Natural killer cell (primary cell): ENCODE data around the gene PIGQ. TPM values are rescaled to one million over a fixed set of nuclear protein-coding genes. Genes with fewer than 3 reads are reported as not detected.

ENCODE experiments used
- ATAC-seq, 3 donors: fragments of 150-1000 bp in 2 of 3; fragments of 200-7000 bp in 1 of 3; cut with Tn5 transposase; 1 replicate in 1 of 3; 2 replicates in 2 of 3; pipeline ENCODE4 v1.10.0; 2021; ENCODE audit warnings: mild to moderate bottlenecking in 2 of 3, moderate library complexity in 2 of 3
- DNase-seq, 2 donors: peaks; one replicate each; pipeline versions ENCODE4 v3.0.0 to v3.0.0-alpha.2; 2013 to 2021; ENCODE audit warnings: mixed read lengths in 1 of 2
- H3K27ac ChIP-seq: one replicate; pipeline ENCODE4 v1.5.1; 2013; ENCODE audit warnings: mild to moderate bottlenecking, low read length
- H3K27me3 ChIP-seq: one replicate; pipeline ENCODE4 v1.6.1; 2013; ENCODE audit warnings: low read length; ENCODE audit not compliant: control insufficient read depth, insufficient read depth
- H3K36me3 ChIP-seq: one replicate; pipeline ENCODE4 v1.6.1; 2013; ENCODE audit warnings: low read length; ENCODE audit not compliant: control insufficient read depth, insufficient read depth
- H3K4me1 ChIP-seq: one replicate; pipeline ENCODE4 v1.6.1; 2013; ENCODE audit warnings: low read length; ENCODE audit not compliant: control insufficient read depth, insufficient read depth
- H3K4me3 ChIP-seq: one replicate; pipeline ENCODE4 v1.5.1; 2013; ENCODE audit warnings: low read length
- H3K9me3 ChIP-seq: one replicate; pipeline ENCODE4 v1.6.1; 2013; ENCODE audit warnings: low read length; ENCODE audit not compliant: control insufficient read depth, insufficient read depth
- H3K27ac Mint-ChIP-seq, 2 donors: one replicate each; pipeline ENCODE4 v1.8.0; 2022; ENCODE audit warnings: mild to moderate bottlenecking in 2 of 2, mixed read lengths in 2 of 2, moderate library complexity in 1 of 2
- H3K27me3 Mint-ChIP-seq, 2 donors: one replicate each; pipeline ENCODE4 v1.8.0; 2022; ENCODE audit warnings: low read depth in 2 of 2, mixed read lengths in 2 of 2
- H3K36me3 Mint-ChIP-seq: one replicate; pipeline ENCODE4 v1.8.0; 2022; ENCODE audit warnings: mixed read lengths
- H3K4me1 Mint-ChIP-seq, 2 donors: one replicate each; pipeline ENCODE4 v1.8.0; 2022; ENCODE audit warnings: mixed read lengths in 2 of 2
- H3K4me3 Mint-ChIP-seq: one replicate; pipeline ENCODE4 v1.8.0; 2022; ENCODE audit warnings: mild to moderate bottlenecking, moderate library complexity, mixed read lengths
- H3K9me3 Mint-ChIP-seq, 2 donors: one replicate each; pipeline ENCODE4 v1.8.0; 2022; ENCODE audit warnings: mixed read lengths in 2 of 2
- whole genome bisulfite sequencing: methylation state at CpG from one replicate; pipeline ENCODE4 v1.1.7; 2013; ENCODE audit warnings: missing lambda C conversion rate; ENCODE audit not compliant: insufficient coverage; 5-methylcytosine and 5-hydroxymethylcytosine counted together
- intact Hi-C: fragments of 100-400 bp; cut with micrococcal nuclease; formaldehyde crosslinking; loops from one replicate; pipeline ENCODE4 v1.14.2; 2022
- total RNA-seq, 4 donors: library from RNA; stranded (reverse); fragments of 120-200 nt in 1 of 4; gene quantifications; one replicate each; pipeline versions ENCODE4 v1.2.3 to v1.2.4, GENCODE V29; 2013 to 2022
- TF ChIP-seq, protein P1 (sequence below): fragments of 200-600 bp; IDR thresholded peaks from one replicate; pipeline ENCODE4 v1.8.0; 2022; ENCODE audit warnings: antibody characterized with exemption

PIGQ gene
- total RNA-seq, 3 donors from 2014 or later (not counting 1 experiment from before 2014, with no cell fraction given): 27.6 to 40.5 (median 37.0) TPM

DNA sequence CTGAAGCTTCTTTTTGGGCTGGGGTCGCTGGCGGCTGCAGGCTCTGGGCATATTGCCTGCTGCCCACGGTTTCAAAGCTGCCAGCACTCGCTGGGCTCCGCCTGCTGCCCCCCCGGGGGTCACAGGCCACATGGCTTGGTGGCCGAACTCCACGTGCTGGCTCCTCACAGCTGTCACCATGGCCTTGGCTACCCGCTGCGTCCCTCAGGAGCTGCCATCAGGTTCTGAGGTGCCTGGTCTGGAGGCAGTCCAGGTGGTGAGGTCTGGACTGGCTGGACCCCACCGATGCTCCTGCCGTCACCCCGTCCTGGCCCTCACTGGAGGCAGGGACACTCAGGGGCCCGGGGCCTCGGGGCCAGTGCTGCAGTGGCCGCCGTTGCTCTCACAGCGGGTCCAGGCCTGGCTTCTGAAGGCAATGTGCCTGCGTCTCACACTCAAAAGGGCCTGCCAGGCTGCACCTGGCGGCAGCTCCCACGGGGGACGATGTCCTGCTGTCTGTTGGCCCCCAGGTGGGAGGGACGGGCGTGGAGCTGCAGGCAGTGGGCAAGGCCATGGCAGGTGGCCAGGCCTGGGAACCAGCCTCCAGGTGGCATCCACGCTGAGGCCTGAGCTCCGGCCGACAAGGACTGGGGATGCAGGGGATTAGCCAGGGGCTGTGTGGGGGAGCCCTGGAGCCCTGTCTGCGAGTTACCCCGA, 29.0 kb upstream of the PIGQ start:
- no peaks in the 10 kb centered on the region for H3K27me3 ChIP-seq
- no peaks in the 10 kb centered on the region for H3K36me3 Mint-ChIP-seq
- H3K9me3 Mint-ChIP-seq: no peaks in the 10 kb centered on the region
- ATAC-seq: no peak
- H3K4me3 Mint-ChIP-seq: no peak overlapping the region
- H3K4me1 ChIP-seq: peaks cover 3% of the 10 kb centered on the region
- no peaks in the 10 kb centered on the region for H3K9me3 ChIP-seq
- peaks cover 17% of the 10 kb centered on the region for H3K36me3 ChIP-seq
- no peak overlapping the region for H3K27ac ChIP-seq
- H3K27ac Mint-ChIP-seq: no peak overlapping the region
- intact Hi-C loops: no loop called here
- no peak overlapping the region for H3K4me3 ChIP-seq
- 97% methylated on average over 29 of the region's 29 CpGs for WGBS
- TF ChIP-seq, protein P1, sequence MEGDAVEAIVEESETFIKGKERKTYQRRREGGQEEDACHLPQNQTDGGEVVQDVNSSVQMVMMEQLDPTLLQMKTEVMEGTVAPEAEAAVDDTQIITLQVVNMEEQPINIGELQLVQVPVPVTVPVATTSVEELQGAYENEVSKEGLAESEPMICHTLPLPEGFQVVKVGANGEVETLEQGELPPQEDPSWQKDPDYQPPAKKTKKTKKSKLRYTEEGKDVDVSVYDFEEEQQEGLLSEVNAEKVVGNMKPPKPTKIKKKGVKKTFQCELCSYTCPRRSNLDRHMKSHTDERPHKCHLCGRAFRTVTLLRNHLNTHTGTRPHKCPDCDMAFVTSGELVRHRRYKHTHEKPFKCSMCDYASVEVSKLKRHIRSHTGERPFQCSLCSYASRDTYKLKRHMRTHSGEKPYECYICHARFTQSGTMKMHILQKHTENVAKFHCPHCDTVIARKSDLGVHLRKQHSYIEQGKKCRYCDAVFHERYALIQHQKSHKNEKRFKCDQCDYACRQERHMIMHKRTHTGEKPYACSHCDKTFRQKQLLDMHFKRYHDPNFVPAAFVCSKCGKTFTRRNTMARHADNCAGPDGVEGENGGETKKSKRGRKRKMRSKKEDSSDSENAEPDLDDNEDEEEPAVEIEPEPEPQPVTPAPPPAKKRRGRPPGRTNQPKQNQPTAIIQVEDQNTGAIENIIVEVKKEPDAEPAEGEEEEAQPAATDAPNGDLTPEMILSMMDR: no peak
- H3K27me3 Mint-ChIP-seq: no peaks in the 10 kb centered on the region
- H3K4me1 Mint-ChIP-seq: peaks cover 10 to 26% of the 10 kb centered on the region in 2 donors
- DNase-seq: no peak

DNA sequence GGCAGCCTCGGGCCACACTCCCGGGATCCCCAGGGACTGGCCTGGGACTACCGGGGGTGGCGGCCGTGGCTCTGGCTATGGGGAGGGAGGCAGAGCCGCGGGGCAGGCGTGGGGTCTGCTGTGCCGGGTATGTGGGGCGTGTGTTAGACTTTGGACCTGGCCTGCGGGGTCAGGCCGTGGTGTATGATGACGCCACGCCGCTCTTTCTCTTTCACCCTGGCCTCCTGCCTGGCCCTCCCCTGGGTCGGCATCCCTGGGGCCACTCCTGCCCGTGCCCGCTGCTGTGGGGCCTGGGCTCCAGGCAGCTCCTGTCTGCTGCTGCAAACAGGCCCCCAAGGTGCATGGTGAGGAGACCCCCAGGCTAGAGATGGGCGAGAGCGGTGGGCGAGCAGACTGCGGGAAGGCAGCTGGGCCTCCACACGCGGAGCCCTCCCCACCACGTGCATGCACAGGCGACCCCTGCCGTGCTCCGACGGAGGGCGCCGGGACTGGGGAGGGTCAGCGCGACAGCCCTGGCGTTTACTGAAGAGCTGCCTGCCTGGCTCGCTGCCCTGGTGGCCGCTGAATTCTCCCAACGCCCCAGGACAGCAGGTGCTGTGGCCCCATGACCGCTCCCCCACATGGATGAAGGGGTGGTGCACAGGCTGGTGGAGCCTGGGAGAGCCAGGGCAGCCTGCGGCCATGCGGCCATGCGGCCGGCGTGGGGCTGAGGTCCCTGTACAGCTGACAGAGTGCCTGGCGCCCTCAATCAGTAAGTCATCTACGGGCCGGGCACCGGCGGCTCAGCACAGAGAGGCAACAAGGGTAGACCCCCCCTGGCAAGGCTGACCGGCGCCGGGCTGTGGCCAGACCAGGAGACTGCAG, 26.2 kb upstream of the PIGQ start:
- Histone ChIP-seq H3K4me3 (no peak overlapping the region), H3K9me3 (no peaks in the 10 kb centered on the region), H3K27me3 (no peaks in the 10 kb centered on the region), H3K36me3 (peaks cover 5% of the 10 kb centered on the region), H3K27ac (no peak overlapping the region), H3K4me1 (peaks cover 24% of the 10 kb centered on the region)
- intact Hi-C loops: no loop called here
- DNase-seq (no peak), ATAC-seq (no peak)
- H3K27me3 Mint-ChIP-seq: no peaks in the 10 kb centered on the region
- H3K4me3 Mint-ChIP-seq: no peak overlapping the region
- no peaks in the 10 kb centered on the region for H3K36me3 Mint-ChIP-seq
- TF ChIP-seq, protein P1: no peak
- 98% methylated on average over 51 of the region's 51 CpGs for WGBS
- peaks cover 10 to 32% of the 10 kb centered on the region in 2 donors for H3K4me1 Mint-ChIP-seq
- no peak overlapping the region for H3K27ac Mint-ChIP-seq
- H3K9me3 Mint-ChIP-seq: no peaks in the 10 kb centered on the region

GRCh38 chr16:544517-544916, 25.3 kb upstream of the PIGQ start:
- Histone ChIP-seq H3K36me3 (peaks cover 8% of the 10 kb centered on the region), H3K4me1 (peaks cover 24% of the 10 kb centered on the region), H3K4me3 (no peak overlapping the region), H3K9me3 (no peaks in the 10 kb centered on the region), H3K27ac (no peak overlapping the region), H3K27me3 (no peaks in the 10 kb centered on the region)
- Mint-ChIP-seq H3K9me3 (no peaks in the 10 kb centered on the region), H3K27ac (peak overlapping the region in 1 of 2 donors; percentile 18), H3K27me3 (no peaks in the 10 kb centered on the region), H3K36me3 (no peaks in the 10 kb centered on the region), H3K4me1 (peaks cover 10 to 25% of the 10 kb centered on the region in 2 donors), H3K4me3 (no peak overlapping the region)
- WGBS: 96% methylated on average over 41 of the region's 46 CpGs
- DNase-seq: no peak
- no peak for ATAC-seq
- intact Hi-C loops: no loop called here
- TF ChIP-seq, protein P1: no peak
